ENCODE measurements around the gene ZNF624.
"Not testable (repeated sequence)": the region's sequence is repeated elsewhere in the genome, so short reads cannot be mapped to it uniquely, and the experiment has no call there.

ZNF624 gene

GRCh38 chr17:16653367-16654041 lies at the start of gene ZNF624:
ZNF624 (minus strand) TSS chr17:16653850.
- peak; percentile 70 to 76 for DNase-seq (ENCODE audit: low read depth in 2 of 2)

DNA sequence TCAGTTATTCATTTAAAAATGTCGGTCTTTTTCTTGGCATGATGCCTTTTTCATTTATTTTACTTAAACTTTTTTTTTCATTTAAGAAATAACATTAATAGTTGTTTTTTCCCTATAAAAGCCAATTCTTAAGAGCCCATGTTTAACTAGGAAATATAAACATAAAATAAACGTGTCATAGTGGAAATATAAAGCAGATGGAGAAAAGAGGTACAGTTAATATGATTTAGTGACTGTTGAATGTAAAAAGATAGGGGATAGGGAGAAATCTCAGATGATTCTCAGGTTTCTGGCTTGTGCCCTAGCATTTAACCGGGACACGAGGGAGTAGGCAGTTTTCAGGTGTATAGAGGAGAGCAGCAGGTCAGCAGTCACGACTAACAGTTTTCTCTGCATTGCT lies 44.0 kb upstream of the ZNF624 start:
- not testable (repeated sequence) for DNase-seq (ENCODE audit: low read depth in 2 of 2)

DNA sequence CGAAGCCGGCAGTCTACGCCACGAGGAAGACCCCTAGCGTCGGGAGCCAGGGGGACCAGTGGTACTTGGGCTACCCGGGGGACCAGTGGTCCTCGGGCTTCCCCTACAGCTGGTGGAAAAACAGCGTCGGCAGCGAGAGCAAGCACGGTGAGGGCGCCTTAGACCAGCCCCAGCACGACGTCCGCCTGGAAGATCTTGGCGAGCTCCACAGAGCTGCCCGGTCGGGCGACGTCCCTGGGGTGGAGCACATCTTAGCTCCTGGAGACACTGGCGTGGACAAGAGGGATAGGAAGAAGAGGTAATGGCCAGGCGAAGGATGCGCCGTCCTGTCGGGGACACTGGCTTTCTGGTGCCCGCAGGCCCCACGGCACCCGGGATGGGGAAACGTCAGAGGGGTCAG lies 36.8 kb upstream of the ZNF624 start:
- DNase-seq (ENCODE audit: low read depth in 2 of 2) = not testable (repeated sequence)

DNA sequence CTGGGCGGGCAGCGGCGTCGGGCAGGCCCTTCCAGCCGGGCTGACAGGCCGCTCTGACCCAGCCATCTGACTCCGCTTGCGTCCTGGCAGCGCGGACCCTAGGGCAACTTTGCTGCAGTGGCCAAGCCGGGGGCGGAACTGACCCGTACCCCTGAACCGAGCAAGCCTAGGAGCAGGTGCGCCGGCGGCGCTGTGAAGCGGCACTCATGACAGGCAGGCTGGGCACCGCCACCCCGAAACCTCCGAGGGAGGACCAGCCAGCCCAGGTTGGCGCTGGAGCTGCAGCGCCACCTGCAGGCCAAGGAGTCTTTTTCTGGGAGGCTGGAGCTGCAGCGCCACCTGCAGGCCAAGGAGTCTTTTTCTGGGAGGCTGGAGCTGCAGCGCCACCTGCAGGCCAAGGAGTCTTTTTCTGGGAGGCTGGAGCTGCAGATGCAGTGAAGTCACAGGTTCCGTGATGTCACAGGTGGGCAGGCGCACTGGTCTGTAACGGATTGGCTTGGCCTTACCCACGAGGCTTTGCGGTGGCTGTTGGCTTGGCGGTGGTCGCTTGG lies 36.2 kb upstream of the ZNF624 start, which contains the start of gene CCDC144A:
CCDC144A (plus strand) TSS at position 511 of the 551 bp plus-strand sequence. CDS start 160 bp downstream, outside the sequence.
- peak in 1 of 2 donors; percentile 1 for DNase-seq (ENCODE audit: low read depth in 2 of 2)

DNA sequence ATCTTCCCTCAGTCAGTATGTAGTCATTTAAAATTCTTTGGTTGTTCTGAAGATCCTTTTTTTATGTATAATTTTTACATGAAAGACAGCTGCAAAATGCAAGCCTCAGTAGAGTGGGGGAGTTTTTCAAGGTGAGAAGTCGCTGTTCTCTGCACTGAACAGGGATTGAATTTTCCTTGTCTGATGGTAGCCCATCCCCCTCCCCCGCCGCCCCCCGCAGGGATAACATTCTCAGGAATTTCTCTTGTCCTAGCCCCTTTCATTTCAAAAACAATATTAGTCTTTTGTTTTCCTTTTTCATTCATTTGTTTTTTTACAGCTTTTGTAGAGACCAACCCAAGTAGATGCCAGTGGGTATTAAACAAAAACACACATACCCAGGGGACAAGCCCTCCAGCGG lies 33.5 kb upstream of the ZNF624 start:
- not testable (repeated sequence) for DNase-seq (ENCODE audit: low read depth in 2 of 2)

DNA sequence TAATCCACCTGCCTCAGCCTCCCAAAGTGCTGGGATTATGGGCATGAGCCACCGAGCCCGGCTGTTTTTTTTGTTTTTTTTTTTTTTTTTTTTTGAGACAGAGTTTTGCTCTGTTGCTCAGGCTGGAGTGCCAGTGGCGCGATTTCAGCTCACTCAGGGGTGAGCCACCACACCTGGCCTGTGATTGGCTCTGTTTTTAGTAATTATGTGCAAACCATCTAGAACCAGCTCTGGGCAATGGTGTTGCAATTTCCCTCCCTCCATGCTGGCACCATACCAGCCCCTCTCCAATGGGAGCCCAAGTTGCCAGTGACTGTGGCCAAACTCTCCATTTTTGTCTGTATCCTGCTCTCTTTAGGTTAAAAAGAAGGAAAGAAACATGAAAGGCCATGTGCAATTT lies 32.4 kb upstream of the ZNF624 start:
- DNase-seq (ENCODE audit: low read depth in 2 of 2) = not testable (repeated sequence)

GRCh38 chr17:16683290-16684138 lies 29.9 kb upstream of the ZNF624 start:
- DNase-seq (ENCODE audit: low read depth in 2 of 2) = not testable (repeated sequence)

GRCh38 chr17:16676676-16677268 lies 23.1 kb upstream of the ZNF624 start:
- DNase-seq (ENCODE audit: low read depth in 2 of 2) = no peak

GRCh38 chr17:16666907-16667636 lies 13.4 kb upstream of the ZNF624 start:
- not testable (repeated sequence) for DNase-seq (ENCODE audit: low read depth in 2 of 2)

GRCh38 chr17:16666553-16666906 lies 12.9 kb upstream of the ZNF624 start:
- DNase-seq (ENCODE audit: low read depth in 2 of 2) = not testable (repeated sequence)

GRCh38 chr17:16662936-16663335 lies 9.3 kb upstream of the ZNF624 start:
- DNase-seq (ENCODE audit: low read depth in 2 of 2) = no peak

- no peak for DNase-seq (ENCODE audit: low read depth in 2 of 2)
Measured at GRCh38 chr17:16661217-16661616, 7.6 kb upstream of the ZNF624 start.

DNA sequence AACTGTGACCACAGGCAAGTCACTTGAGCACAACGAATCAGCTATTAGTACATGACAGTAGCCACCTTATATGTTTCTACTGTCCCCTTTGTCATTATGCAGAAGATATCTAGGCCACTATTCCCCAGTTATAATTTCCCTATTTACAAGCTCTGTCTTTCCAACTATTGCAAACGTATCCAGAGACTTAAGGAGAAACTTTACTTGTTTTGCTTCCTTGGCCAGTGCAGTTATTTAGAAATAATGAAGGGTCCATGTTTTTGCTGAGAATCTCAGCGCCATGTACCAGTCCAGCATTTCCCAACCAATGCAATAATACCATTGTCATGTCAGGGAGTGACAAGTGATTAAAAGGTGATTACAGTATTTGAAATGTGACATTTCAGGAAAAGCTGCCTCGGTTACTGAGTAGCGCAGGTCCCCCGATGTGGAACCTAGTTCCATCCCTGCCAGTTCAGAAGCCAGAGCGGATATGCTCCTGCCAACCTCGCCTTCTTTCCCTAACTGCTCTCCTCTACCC lies 743 bp downstream of the ZNF624 start:
- no peak for DNase-seq (ENCODE audit: low read depth in 2 of 2)

GRCh38 chr17:16652252-16652651 lies 1.4 kb downstream of the ZNF624 start:
- DNase-seq (ENCODE audit: low read depth in 2 of 2) = no peak

GRCh38 chr17:16649585-16649984 lies 4.1 kb downstream of the ZNF624 start:
- DNase-seq (ENCODE audit: low read depth in 2 of 2) = no peak

DNA sequence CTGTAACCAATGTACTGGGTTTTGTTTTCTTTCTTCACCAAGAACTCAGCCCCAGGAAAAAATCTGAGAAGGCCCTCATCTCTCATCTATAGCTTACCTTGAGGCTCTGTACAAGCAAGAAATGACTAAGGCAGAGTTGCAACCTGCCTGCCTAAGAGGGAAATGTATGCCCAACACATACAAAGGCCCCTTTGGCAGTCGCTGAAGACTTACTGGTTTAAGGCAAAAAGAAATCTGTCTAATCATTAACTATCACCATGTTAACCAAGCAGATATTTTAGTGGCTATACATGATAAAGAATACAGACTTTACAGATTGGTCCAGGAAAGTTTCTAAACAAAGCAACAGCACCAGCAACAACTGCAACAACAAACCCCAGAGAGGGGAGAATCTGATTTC lies 14.2 kb downstream of the ZNF624 start:
- no peak for DNase-seq (ENCODE audit: low read depth in 2 of 2)

DNA sequence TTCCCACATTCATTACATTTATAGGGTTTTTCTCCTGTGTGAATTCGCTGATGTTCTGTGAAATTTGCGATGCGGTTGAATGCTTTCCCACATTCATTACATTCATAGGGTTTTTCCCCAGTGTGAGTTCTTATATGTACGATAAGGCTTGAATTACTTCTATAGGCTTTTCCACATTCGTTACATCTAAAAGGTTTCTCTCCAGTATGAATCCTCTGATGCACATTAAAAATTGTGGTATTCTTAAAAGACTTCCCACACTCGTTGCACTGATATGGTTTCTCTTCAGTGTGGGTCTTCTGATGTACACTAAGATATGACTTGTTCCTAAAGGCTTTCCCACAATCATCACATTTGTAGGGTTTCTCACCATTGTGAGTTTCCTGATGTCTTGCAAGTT lies 30.4 kb downstream of the ZNF624 start:
- no peak for DNase-seq (ENCODE audit: low read depth in 2 of 2)

- no peak for DNase-seq (ENCODE audit: low read depth in 2 of 2)
Measured at GRCh38 chr17:16622540-16623277, 30.9 kb downstream of the ZNF624 start.

DNA sequence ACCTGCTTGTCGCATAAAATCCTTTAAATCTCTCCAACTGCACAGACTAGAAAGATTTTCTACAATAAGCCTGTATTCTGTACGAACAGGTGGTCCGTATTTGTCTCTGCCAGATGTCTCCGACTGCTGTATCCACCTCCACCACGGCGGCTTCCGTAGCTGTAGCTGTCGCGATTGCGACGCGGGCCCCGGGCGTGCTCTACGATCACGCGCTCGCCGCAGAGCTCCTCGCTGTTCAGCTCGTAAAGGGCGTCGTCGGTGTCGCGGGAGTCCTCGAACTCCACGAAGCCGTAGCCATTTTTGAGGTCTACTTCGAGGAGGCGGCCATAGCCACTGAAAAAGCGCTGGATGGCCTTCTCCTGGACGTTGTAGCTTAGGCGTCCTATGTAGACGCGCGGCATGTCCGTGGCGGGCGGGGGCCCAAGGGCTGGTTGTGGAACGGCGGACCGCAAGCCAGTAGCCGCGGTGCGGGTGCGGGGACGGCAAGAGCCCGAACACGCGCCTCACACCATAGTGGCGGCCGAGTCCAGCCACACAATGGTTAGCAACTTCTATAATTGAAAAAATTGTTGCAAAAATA lies 36.1 kb downstream of the ZNF624 start:
- no peak for DNase-seq (ENCODE audit: low read depth in 2 of 2)

DNA sequence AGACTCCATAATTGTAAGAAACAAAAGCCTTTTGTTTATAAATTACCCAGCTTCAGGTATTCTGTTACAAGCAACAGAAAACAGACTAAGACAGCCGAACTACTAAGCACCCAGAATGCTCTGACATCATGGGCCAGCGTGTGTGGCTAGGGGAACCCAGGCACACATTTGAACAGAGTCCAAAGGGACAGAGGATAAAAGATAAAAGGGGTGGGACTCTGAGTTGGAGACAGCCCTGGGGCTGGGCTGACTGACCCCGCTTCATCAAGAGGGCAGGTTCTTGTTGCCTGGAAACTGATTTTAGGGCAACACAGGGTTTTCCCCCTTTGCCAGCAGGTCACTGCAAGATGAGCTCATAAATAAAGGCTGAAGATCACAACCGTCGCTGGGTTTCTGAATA lies 54.1 kb downstream of the ZNF624 start:
- DNase-seq (ENCODE audit: low read depth in 2 of 2) = no peak

Data from stimulated activated CD8-positive, alpha-beta memory T cell treated with anti-CD3 and anti-CD28 coated beads, Interleukin-2, amount 100 ng/mL, for 1 hour (primary cell).